GM12892 (cell line): ENCODE data around the gene ROBO3.

Experiments
- POLR2AphosphoS5 ChIP-seq: IDR thresholded peaks from 2 replicates; pipeline ENCODE4 v1.6.1; 2011; ENCODE audit warnings: low read depth, low read length, control low read depth
- TAF1 ChIP-seq: IDR thresholded peaks from 2 replicates; pipeline ENCODE4 v1.6.1; 2011; ENCODE audit warnings: low read depth, mild to moderate bottlenecking, control low read depth, low read length, borderline replicate concordance

DNA sequence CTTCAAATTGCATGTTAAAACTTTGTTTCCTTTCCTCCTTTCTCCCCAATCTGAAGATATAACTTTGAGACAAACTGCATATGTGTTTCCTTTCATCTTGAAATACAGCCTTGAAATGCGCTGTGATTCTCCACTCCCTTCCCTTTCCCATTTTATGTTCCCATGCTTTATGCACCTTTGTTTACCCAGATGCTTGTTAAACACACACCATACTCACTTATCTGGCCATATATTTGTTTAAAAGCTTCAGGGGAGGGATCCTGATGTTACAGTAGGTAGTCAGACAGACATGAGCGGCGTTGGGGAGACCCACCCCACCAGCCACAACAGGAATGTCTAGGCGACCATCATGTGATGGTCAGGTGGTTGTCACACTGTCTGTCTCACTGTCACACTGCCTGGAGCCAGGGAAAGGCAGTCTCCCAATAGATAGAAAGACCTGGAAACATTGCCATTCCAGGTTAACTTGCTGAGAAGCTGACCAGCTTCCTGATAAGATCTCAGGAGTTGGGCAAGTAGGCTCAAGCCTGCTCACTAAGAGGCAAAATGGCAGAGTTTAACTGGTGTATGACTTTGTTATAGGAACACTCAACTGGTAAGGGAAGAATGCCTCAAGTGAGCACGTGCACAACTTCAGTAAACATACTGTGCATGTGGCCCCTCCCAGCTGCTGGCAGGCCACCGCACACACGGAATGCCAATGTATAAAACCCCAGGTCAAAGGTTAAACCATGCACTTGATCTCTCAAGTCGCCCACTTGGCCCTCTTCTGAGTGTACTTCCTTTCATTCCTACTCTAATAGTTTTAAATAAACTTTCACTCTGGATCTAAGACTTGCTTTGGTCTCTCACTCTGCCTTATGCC lies 41.5 kb upstream of the ROBO3 start:
- TF ChIP-seq POLR2AphosphoS5: no peak
- TF ChIP-seq TAF1: no peak
